Measurements from ENCODE around the gene BAIAP2. TPM values are rescaled to one million over a fixed set of nuclear protein-coding genes. Genes with fewer than 3 reads are reported as not detected.

The BAIAP2 gene
- total and polyA plus RNA-seq, 9 donors, result 12.0 to 80.6 (median 23.2) TPM

GRCh38 chr17:80998748-80999535 is 36.0 kb upstream of the BAIAP2 start:
- no peaks in the 10 kb centered on the region for H3K27me3 ChIP-seq
- TF ChIP-seq, protein P1, sequence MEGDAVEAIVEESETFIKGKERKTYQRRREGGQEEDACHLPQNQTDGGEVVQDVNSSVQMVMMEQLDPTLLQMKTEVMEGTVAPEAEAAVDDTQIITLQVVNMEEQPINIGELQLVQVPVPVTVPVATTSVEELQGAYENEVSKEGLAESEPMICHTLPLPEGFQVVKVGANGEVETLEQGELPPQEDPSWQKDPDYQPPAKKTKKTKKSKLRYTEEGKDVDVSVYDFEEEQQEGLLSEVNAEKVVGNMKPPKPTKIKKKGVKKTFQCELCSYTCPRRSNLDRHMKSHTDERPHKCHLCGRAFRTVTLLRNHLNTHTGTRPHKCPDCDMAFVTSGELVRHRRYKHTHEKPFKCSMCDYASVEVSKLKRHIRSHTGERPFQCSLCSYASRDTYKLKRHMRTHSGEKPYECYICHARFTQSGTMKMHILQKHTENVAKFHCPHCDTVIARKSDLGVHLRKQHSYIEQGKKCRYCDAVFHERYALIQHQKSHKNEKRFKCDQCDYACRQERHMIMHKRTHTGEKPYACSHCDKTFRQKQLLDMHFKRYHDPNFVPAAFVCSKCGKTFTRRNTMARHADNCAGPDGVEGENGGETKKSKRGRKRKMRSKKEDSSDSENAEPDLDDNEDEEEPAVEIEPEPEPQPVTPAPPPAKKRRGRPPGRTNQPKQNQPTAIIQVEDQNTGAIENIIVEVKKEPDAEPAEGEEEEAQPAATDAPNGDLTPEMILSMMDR (IDR thresholded peaks at IDR 0.05), result no peak
- TF ChIP-seq EP300 (IDR thresholded peaks at IDR 0.05), result no peak
- no peak for TF ChIP-seq POLR2A (IDR thresholded peaks at IDR 0.05)
- H3K36me3 ChIP-seq, result no peaks in the 10 kb centered on the region
- H3K27ac ChIP-seq, result no peak overlapping the region
- intact Hi-C loops (cut with DNase I), result loop anchor here in 1 of 4 donors (10.0 kb wide), 1 partner anchor 236 kb away; the partner anchor contains the start of genes NDUFAF8 and TEPSIN
- no peaks in the 10 kb centered on the region for H3K9me3 ChIP-seq
- DNase-seq, result peak in 1 of 5 donors; percentile 36
- WGBS, 3 donors, result 82 to 84% (median 83%) methylated on average over 39 of the region's 39 CpGs
- peaks cover 5% of the 10 kb centered on the region for H3K4me1 ChIP-seq (ENCODE audit: insufficient read depth)
- no peak overlapping the region for H3K4me3 ChIP-seq

GRCh38 chr17:80999536-81000333 is 35.2 kb upstream of the BAIAP2 start:
- Histone ChIP-seq H3K4me1 (ENCODE audit: insufficient read depth) (peaks cover 8% of the 10 kb centered on the region), H3K4me3 (no peak overlapping the region), H3K27me3 (no peaks in the 10 kb centered on the region), H3K9me3 (no peaks in the 10 kb centered on the region), H3K27ac (no peak overlapping the region), H3K36me3 (no peaks in the 10 kb centered on the region)
- intact Hi-C loops (cut with DNase I), result loop anchor here in 1 of 4 donors (10.0 kb wide), 1 partner anchor 235 kb away; the partner anchor contains the start of genes NDUFAF8 and TEPSIN
- WGBS, 3 donors, result 87 to 88% (median 88%) methylated on average over 39 to 40 of the region's 40 CpGs
- TF ChIP-seq POLR2A (IDR thresholded peaks at IDR 0.05), result no peak
- TF ChIP-seq, protein P1 (IDR thresholded peaks at IDR 0.05), result no peak
- TF ChIP-seq EP300 (IDR thresholded peaks at IDR 0.05), result no peak
- DNase-seq, result no peak

GRCh38 chr17:81000334-81000630 is 34.7 kb upstream of the BAIAP2 start:
- no peak for DNase-seq
- peaks cover 8% of the 10 kb centered on the region for H3K4me1 ChIP-seq (ENCODE audit: insufficient read depth)
- 72 to 90% (median 88%) methylated on average over 6 to 8 of the region's 8 CpGs for WGBS, 3 donors
- no peak overlapping the region for H3K27ac ChIP-seq
- no peak overlapping the region for H3K4me3 ChIP-seq
- no peaks in the 10 kb centered on the region for H3K27me3 ChIP-seq
- TF ChIP-seq EP300 (IDR thresholded peaks at IDR 0.05) (no peak), POLR2A (IDR thresholded peaks at IDR 0.05) (no peak)
- TF ChIP-seq, protein P1 (IDR thresholded peaks at IDR 0.05), result no peak
- H3K9me3 ChIP-seq, result no peaks in the 10 kb centered on the region
- H3K36me3 ChIP-seq, result no peaks in the 10 kb centered on the region
- intact Hi-C loops (cut with DNase I), result no loop called here

- WGBS, 3 donors, result 53 to 58% (median 55%) methylated on average over 16 to 18 of the region's 18 CpGs
These were observed 34.2 kb upstream of the BAIAP2 start for GRCh38 chr17:81000631-81001357.

More at GRCh38 chr17:81000631-81001357, 34.2 kb upstream of the BAIAP2 start:
- TF ChIP-seq POLR2A (IDR thresholded peaks at IDR 0.05) (no peak), EP300 (IDR thresholded peaks at IDR 0.05) (no peak)
- TF ChIP-seq, protein P1 (IDR thresholded peaks at IDR 0.05), result no peak
- Histone ChIP-seq H3K4me3 (no peak overlapping the region), H3K9me3 (no peaks in the 10 kb centered on the region), H3K27ac (no peak overlapping the region), H3K4me1 (ENCODE audit: insufficient read depth) (peaks cover 8% of the 10 kb centered on the region), H3K36me3 (no peaks in the 10 kb centered on the region), H3K27me3 (no peaks in the 10 kb centered on the region)
- intact Hi-C loops (cut with DNase I), result no loop called here
- peak in 1 of 5 donors; percentile 14 for DNase-seq
